Measurements from ENCODE around the gene INCENP.
"Not testable (repeated sequence)": the region's sequence is repeated elsewhere in the genome, so short reads cannot be mapped to it uniquely, and the experiment has no call there.

Gene INCENP

GRCh38 chr11:62190011-62190410 lies 66.2 kb downstream of the INCENP start, which contains the start of gene SCGB1D1:
TSS of gene SCGB1D1 (plus strand) at chr11:62190216. CDS start at chr11:62190285, 69 bp downstream.
- TF ChIP-seq, protein P1, sequence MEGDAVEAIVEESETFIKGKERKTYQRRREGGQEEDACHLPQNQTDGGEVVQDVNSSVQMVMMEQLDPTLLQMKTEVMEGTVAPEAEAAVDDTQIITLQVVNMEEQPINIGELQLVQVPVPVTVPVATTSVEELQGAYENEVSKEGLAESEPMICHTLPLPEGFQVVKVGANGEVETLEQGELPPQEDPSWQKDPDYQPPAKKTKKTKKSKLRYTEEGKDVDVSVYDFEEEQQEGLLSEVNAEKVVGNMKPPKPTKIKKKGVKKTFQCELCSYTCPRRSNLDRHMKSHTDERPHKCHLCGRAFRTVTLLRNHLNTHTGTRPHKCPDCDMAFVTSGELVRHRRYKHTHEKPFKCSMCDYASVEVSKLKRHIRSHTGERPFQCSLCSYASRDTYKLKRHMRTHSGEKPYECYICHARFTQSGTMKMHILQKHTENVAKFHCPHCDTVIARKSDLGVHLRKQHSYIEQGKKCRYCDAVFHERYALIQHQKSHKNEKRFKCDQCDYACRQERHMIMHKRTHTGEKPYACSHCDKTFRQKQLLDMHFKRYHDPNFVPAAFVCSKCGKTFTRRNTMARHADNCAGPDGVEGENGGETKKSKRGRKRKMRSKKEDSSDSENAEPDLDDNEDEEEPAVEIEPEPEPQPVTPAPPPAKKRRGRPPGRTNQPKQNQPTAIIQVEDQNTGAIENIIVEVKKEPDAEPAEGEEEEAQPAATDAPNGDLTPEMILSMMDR (IDR thresholded peaks at IDR 0.05; ENCODE audit: borderline replicate concordance, insufficient read depth, low read depth, low read length), result no peak
- H3K4me3 ChIP-seq (ENCODE audit: low read depth, low read length), result no peak within 1 kb of the TSS

- H3K4me3 ChIP-seq (ENCODE audit: low read depth, low read length), result no peak overlapping the region
- TF ChIP-seq, protein P1 (IDR thresholded peaks at IDR 0.05; ENCODE audit: borderline replicate concordance, insufficient read depth, low read depth, low read length), result no peak
These were observed 70.1 kb downstream of the INCENP start for GRCh38 chr11:62193952-62194351.

DNA sequence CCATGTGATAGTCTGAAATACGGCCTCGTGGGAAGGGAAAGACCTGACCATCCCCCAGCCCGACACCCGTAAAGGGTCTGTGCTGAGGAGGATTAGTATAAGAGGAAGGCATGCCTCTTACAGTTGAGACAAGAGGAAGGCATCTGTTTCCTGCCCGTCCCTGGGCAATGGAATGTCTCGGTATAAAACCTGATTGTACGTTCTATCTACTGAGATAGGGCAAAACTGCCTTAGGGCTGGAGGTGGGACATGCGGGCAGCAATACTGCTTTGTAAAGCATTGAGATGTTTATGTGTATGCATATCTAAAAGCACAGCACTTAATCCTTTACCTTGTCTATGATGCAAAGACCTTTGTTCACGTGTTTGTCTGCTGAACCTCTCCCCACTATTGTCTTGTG lies 71.2 kb downstream of the INCENP start:
- not testable (repeated sequence) for H3K4me3 ChIP-seq (ENCODE audit: low read depth, low read length)

DNA sequence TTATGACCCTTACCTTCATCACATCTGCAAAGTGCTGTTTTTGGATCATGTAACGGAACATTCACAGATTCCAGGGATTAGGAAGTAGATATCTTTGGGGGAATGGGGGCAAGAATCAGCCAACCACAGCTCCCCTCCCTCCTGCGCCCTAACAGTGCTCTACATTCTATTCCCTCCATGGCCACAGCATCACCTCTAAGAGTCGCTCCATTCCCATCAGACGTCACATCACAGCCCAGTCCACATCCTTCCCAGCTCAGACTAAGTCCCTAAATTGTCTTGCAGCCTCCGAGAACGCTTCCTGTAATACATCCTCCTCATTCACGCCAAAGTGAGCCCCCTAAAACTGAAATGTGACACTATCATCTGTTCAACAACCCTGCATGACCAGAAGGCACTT lies 72.1 kb downstream of the INCENP start:
- no peak overlapping the region for H3K4me3 ChIP-seq (ENCODE audit: low read depth, low read length)
- TF ChIP-seq, protein P1 (IDR thresholded peaks at IDR 0.05; ENCODE audit: borderline replicate concordance, insufficient read depth, low read depth, low read length), result no peak

GRCh38 chr11:62197400-62197799 lies 73.6 kb downstream of the INCENP start:
- H3K4me3 ChIP-seq (ENCODE audit: low read depth, low read length), result not testable (repeated sequence)

GRCh38 chr11:62201376-62201775 lies 77.6 kb downstream of the INCENP start:
- TF ChIP-seq, protein P1 (IDR thresholded peaks at IDR 0.05; ENCODE audit: borderline replicate concordance, insufficient read depth, low read depth, low read length), result no peak
- no peak overlapping the region for H3K4me3 ChIP-seq (ENCODE audit: low read depth, low read length)
